HG02623 (cell line): Measurements from ENCODE around the gene TSKS.

Experiments used
- ATAC-seq: cut with Tn5 transposase; IDR thresholded peaks from one replicate; pipeline ENCODE4 v1.9.1; 2021; ENCODE audit warnings: moderate library complexity; ENCODE audit not compliant: unreplicated experiment

TSKS gene

DNA sequence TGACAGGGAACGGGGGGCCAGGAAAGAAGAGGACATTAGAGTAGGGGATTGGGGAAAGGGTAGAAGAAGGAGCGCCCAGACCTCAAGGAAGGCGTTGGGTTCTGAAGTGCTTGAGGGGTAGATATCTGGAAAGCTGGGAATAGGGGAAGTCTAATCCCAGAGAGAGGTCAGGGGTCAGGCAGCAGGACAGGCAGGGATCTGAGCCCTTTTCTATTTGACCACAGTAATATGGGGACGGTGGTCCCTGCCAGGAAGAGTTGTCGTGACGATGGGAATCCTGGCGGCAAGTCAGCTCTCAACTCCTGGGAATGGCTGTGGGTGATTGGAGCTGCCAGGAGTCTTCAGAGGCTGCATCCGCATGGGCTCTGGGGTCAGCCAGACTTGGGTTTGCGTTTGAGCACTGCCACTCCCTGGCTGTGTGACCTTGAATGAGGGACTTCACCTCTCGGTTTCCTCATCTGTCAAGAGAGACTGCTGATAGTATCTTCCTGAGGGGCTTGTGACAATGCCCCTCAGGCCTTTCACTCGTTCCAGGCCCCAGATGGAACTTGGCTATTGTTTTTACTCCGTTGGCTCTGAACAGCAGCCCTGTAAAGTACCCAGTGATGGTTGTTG is 5.0 kb upstream of the TSKS start:
- no peak for ATAC-seq

GRCh38 chr19:49767381-49767780 is 4.3 kb upstream of the TSKS start:
- ATAC-seq = no peak

DNA sequence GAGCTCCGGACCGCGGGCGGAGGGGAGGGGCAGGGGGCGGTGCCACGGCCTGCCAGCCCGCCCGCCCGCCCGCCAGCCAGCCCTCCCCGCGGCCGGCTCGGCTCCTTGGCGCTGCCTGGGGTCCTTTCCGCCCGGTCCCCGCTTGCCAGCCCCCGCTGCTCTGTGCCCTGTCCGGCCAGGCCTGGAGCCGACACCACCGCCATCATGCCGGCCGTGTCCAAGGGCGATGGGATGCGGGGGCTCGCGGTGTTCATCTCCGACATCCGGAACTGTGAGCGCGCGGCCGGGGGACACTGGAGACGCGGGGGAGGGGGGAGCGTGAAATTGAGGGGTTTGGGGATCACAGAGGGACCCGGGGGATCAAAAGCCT is 3.8 kb upstream of the TSKS start, which contains the start of gene AP2A1:
AP2A1 (plus strand) TSS at position 72 of the 370 bp plus-strand sequence; CDS start at position 205, 133 bp downstream.
- ATAC-seq = no peak

GRCh38 chr19:49766007-49766929 is 3.2 kb upstream of the TSKS start:
- ATAC-seq = peak; percentile 84

- ATAC-seq = no peak
Observed at GRCh38 chr19:49764341-49764740, 1.2 kb upstream of the TSKS start.

DNA sequence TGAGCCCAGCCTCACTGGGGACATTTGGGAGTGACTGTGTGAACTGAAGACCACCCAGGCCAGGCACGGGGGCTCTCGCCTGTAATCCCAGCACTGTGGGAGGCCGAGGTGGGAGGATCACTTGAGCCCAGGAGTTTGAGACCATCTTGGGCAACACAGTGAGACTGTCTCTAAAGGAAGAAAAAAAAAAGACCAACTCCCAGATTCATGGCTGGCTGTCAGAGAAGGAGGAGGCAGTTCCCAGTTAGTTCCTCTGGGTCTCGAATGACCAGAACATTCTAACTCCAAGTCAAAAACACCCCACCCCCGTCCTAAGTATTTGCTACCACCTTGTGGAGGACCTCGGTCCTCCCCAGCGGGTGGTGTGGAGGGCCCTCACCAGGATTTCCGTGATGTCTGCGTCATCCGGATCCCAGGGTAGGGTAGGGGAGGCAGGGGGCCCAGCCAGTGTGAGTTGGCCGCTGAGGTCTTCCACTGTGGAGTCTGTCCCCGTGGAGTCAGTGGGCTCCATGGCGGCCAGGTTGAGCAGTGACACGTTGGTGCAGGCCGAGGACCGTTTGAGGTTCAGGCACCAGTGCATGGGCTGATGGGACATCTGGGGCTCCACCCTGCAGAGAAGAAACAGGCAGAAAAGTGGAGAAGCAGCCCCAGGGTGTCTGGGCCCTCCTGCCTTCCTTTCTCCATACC is 1.3 kb downstream of the TSKS start:
- no peak for ATAC-seq

DNA sequence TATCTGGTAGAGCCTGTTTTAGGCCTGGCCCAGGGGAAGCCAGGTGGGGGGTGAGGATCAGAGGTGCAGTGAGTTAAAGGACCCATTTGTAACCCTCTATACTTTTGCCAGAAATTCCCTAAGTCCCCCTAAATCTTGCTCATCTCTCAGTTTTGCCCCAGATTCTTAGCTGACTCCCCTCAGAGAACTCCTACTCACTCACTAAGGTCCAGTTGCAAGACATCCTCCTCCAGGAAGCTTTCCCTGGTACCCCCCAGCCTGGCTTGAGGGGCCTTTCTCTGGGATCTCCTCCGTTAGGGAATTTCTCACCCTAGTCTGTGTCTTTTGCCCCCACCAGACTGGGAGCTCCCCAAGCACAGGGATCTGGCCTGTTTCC is 1.9 kb downstream of the TSKS start:
- ATAC-seq = no peak

DNA sequence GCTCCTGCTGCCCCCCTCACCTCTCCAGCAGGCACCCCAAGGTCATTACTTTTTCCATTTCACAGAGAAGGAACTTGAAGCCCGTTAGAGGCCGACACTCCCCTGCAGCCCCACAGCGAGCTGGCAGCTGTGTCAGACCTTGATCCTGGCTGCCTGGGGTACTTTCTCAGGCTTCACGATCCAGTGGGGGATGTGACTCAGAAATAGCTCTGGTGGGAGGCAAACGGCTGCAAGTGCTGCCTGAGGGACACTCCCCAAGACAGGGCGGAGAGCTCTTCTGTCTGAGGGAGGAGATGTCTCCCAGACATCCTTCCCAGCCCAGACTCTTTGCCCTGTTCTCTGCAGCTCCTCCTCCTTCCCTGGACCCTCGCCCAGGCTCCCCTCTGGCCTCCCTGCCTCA is 4.8 kb downstream of the TSKS start:
- ATAC-seq = no peak

- no peak for ATAC-seq
Observed at GRCh38 chr19:49755956-49756355, 7.2 kb downstream of the TSKS start.

GRCh38 chr19:49752701-49753100 is 10.4 kb downstream of the TSKS start:
- no peak for ATAC-seq

- no peak for ATAC-seq
Observed at GRCh38 chr19:49749771-49750170, 13.3 kb downstream of the TSKS start.

- no peak for ATAC-seq
Observed at GRCh38 chr19:49749055-49749716, 13.9 kb downstream of the TSKS start.

GRCh38 chr19:49746206-49746958 is 16.7 kb downstream of the TSKS start:
- no peak for ATAC-seq

DNA sequence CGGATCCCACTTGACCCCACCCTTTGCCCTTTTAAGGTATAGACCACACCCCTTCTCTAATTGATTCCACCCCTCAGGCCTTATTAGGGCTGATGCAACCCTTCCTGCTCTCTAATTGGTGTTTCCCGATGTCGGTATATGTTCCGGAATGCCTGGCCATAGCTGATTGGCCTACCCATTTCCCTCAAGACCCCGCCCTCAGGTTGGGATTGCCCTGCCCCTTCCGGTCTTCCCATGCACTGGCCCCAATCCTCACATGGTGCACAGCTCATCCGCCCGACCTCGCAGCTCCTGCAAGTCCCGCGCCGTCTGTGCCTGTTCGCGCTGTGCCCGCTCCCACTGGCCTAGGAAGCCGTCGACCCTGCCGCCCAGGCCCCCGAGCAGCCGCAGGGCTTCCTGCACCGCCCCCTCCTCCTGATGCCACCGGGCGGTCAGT is 18.1 kb downstream of the TSKS start:
- no peak for ATAC-seq

DNA sequence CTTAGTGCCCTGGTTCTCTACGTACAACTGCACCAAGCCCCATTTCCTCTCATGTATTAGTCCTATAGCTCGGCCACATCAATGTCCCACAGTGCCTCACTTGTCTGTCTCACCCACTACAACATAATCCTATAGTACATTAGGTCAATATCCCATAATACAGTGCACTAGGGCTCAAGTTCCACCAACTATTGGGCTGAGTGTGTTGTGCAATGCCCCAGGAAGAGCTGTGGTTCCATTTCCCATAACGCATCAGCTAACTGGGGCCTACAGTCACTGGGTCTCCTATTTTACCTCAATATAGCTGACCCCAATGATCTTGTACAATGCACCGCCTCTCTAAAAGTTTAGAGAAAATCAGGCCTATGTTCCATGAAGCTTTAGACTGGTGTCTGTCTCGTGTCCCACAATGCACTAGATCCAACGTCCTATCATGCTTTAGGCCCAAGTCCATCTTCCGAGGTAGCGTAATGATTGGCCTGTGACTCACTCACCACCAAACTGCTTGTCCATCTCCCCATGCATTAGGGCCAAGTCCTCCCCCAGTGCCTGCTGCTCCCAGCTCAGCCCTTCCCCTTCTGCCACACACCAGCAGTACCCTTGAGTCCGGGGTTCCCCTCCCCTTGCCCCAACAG is 21.8 kb downstream of the TSKS start:
- ATAC-seq = no peak

GRCh38 chr19:49739933-49740332 is 23.2 kb downstream of the TSKS start:
- no peak for ATAC-seq

DNA sequence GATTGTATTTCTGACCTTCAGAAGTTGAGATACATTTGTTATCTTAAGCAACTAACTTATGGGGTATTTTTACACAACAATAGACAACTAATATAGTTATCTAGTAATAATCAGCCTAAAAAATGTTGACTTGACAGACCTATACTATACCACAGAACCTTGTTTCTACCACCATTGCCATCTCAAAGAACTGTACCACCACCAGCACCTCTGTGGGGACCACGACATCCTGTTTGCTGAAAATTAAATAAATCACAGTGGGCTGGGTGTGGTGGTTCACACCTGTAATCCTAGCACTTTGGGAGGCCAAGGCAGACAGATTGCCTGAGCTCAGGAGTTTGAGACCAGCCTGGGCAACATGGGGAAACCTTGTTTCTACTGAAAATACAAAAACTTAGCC is 24.0 kb downstream of the TSKS start:
- no peak for ATAC-seq

- no peak for ATAC-seq
Observed at GRCh38 chr19:49738268-49738667, 24.8 kb downstream of the TSKS start.

DNA sequence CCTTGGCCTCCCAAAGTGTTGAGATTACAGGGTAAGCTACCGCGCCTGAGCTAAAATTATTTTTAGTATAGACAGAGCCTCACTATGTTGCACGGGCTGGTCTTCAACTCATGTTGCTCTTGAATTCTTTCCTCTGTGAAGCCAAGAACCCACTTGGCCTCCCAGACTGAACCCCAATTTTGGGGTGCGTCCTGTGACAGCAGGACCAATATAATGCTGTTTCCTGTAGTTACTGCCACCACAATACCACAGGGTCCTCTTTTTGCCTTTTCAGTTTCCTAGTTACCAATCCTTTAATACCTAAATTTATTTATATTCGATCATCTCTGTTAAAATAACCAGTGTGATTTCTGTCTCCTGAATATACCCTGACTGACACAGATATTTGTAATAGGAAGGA is 32.9 kb downstream of the TSKS start:
- no peak for ATAC-seq
